Middle frontal gyrus (tissue), 1 donor: ENCODE data around the gene EMD.

Experiments
- DNase-seq: peaks from one replicate; pipeline ENCODE4 v3.0.0-alpha.2; 2015; ENCODE audit warnings: low spot score; ENCODE audit errors: extremely low spot score

EMD gene

DNA sequence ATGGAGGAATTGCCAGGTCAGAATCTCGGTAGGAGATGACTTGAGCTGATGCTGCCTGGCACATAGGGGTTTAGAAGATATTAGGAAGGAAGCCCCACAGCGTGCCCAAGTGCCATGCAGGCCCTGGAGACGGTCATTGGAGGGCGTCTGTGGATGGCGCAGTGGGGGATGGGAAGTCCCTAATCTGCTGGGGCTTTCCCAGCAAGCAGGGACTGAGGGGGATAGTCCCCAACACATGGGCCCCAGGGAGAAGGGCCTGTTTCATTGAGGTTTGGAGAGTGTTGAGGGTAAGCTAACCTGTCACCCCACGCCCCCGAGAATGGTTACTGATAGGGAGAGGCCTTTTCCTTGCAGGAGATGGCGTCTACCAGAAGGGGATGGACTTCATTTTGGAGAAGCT, 40.1 kb downstream of the EMD start:
- no peak for DNase-seq

DNA sequence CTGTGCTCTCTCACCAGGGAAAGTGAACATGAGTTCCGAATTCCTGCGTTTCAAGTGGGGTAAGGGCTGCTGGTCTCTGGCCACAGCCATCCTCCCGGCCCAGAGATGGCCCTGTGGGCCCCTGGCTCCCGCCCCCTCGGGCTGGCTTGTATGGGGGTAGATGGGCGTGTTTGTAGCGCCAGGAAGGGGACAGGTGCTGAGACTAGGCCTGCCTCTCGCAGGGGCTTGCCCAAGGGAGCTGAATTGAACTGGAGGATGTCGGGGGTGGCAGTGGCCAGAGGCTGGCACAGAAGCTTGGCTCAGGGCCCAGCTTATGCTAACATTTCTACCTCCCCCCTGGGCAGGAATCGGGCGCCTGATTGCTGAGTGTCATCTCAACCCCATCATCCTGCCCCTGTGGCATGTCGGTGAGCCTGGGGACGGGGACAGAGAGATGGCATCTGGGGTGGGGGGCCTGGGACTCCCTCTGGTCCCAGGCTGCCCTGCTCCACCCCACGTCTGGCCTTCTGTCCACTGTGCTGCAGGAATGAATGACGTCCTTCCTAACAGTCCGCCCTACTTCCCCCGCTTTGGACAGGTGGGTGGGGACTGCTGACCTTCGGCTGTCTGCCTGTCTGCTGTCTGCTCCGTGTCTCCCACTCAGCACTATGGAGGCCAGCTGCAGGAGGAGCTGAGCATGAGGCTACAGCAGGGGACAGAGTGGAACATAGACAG, 40.8 kb downstream of the EMD start:
- no peak for DNase-seq

DNA sequence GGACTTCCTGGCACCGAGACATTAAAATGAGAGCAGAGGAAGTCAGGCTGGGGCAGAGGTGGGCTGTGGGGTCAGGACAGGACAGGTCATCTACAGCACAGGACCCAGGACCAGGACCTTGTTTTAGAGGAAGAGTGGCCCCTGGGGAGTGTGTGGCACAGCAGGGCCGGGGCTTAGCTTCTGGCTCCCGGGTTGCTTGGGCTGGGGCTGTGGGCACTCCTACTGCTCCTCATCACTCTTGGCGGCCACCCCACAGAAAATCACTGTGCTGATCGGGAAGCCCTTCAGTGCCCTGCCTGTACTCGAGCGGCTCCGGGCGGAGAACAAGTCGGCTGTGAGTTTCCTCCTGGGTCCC, 41.3 kb downstream of the EMD start:
- no peak for DNase-seq

DNA sequence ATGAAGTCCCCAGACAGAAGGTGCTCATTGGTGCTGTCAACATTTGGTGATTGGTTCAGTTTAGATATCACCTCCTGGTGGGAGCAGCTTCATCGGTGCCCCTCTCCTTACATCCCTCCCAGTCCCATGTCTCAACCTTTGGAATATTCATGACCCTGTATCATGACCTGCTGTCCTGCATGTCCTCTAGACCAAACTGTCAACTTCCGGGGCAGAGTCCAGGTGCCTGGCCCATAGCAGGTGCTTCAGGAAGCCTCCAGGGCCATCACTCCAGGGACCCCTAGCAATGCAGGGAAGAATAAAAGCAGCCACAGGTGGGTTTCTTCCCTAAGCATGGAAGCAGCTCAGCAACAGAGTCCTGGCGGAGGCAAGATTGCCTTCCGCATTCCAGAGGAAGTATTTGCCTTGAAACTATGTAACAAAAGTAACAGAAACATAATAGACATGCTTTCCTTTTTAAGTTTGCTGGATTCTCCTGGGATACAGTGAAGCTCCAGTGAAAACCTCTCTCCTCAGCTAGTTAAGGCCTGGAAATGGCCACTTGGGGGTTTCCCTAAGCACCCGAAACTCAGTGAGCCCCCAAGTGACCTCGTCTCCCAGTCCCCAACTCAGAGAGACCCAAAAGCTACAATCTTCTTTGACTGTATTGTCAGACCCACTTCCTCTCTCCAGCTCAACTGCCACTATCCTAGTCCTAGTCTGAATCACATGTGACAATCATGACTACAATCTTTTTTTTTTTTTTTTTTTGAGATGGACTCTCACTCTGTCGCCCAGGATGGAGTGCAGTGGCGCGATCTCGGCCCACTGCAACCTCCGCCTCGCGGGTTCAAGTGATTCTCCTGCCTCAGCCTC, 48.0 kb downstream of the EMD start:
- DNase-seq: no peak

DNA sequence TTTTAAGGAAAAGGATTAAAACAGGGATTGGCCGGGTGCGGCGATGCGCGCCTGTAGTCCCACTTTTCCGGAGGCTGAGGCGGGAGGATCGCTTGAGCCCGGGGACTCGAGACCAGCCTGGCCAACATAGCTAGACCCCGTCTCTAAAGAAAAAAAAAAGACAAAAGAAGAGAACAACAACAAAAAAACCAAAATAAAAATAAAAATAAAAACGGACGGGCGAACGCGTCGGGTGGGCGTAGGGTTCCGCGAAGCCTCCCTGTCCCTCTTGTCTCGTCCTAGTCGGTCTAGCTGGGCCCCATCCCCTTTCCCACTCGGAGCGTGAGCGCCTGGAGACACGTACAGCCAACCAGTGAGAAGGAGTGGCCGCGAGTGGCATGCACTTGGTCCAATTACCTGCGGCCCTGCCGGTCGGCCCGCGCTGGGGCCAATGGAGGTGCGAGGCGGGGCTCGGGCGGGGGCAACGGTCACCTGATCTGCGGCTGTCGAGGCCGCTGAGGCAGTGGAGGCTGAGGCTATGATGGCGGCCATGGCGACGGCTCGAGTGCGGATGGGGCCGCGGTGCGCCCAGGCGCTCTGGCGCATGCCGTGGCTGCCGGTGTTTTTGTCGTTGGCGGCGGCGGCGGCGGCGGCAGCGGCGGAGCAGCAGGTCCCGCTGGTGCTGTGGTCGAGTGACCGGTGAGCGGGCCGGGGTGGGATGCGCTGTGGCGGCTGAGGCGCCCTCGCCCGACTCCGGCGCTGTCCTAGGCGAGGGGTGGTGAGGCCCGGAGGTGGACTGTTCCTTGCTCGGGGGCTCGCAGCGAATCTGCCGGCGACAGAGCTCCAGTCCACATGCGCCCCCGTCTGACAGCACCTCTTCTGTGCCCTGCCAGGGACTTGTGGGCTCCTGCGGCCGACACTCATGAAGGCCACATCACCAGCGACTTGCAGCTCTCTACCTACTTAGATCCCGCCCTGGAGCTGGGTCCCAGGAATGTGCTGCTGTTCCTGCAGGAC, 49.4 kb downstream of the EMD start, which contains the start of gene ATP6AP1:
Gene ATP6AP1 (plus strand): TSS at position 502 of the 996 bp plus-strand sequence. CDS start 16 bp downstream, at position 518.
- peak; percentile 75 for DNase-seq

DNA sequence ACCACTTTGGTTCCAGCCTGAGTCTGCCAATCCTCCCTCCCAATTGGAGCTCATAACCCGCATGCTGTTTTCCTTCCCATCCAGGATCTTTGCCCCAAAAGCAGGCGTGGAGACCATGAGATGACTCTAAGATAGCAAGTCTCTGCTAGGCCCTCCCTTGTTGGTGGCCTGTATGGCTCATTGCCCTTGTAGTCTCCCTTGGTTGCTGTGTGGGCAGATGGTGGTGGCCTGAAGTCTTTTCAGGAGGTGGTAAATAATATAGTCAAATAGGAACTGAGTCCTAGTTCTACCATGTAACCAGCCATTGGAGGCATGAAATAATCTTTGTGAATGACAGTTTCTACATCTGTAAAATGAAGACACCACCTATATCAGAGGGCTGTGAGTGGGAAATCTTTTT, 50.6 kb downstream of the EMD start:
- no peak for DNase-seq

DNA sequence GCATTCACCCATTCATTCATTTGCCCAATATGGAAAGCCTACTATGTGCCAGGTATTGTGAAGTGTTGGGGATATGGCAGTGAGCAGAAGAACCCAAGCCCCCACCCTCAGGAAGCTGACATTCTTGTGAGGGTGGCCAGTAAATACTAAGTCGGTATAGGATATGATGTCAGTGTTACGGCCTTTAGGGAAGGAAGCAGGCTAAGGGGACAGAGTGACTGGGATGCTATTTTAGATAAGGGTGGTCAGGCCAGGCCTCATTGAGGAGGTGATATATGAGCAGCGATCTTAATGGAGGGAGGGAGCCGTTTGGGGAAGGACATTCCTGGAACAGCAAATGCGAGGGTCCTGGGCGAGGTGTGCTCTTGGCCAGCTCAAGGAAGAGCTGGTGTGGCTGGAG, 51.4 kb downstream of the EMD start:
- no peak for DNase-seq

DNA sequence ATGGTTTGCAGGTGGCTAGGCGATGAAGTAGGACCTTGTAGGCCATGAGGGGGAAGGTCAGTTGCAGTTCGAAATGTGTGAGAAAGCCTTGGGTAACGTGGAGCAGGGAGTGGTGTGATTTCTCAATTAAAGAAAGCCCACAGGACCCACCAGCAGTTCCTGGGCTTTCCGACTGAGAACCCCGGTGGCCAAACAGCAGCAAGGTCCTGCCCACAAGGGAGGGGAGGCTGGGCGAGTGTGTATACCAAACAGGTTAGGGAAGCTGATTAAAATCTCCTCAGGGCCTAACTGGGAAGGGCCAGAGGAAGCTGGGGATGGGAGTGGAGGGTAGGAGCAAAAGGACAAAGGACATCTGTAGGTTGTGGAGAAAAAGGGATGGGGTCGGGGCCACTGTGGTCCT, 51.8 kb downstream of the EMD start:
- no peak for DNase-seq
